WTC11 (cell line): Measurements from ENCODE around the gene TMEM250. TPM values are rescaled to one million over a fixed set of nuclear protein-coding genes. Genes with fewer than 3 reads are reported as not detected.

Source experiments
- ATAC-seq: fragments of 200-7000 bp; cut with Tn5 transposase; 2 replicates; pipeline ENCODE4 v1.10.0; 2021; ENCODE audit warnings: mild to moderate bottlenecking, moderate library complexity
- CTCF ChIA-PET: fragments of 300-600 bp; sonication (Branson Sonifier 250); formaldehyde crosslinking; loops from one replicate; lab custom pipeline; 2021; ENCODE audit warnings: antibody characterized with exemption; lab: Charles Lee
- POLR2A ChIA-PET: fragments of 350-600 bp; sonication (Branson Sonifier 250); formaldehyde crosslinking; loops from one replicate; lab custom pipeline; 2021; ENCODE audit warnings: antibody characterized with exemption; lab: Charles Lee
- DNase-seq: peaks from one replicate; pipeline ENCODE4 v3.0.0; 2021; ENCODE audit warnings: low spot score
- H3K27ac Mint-ChIP-seq: 2 replicates; pipeline ENCODE4 v1.8.0; 2021; ENCODE audit warnings: mixed read lengths
- H3K27me3 Mint-ChIP-seq: 2 replicates; pipeline ENCODE4 v1.8.0; 2021; ENCODE audit warnings: low read depth, mild to moderate bottlenecking, moderate library complexity, mixed read lengths
- H3K36me3 Mint-ChIP-seq: 2 replicates; pipeline ENCODE4 v1.8.0; 2021; ENCODE audit warnings: mixed read lengths
- H3K4me1 Mint-ChIP-seq: 2 replicates; pipeline ENCODE4 v1.8.0; 2022; ENCODE audit warnings: mixed read lengths
- H3K4me3 Mint-ChIP-seq: 2 replicates; pipeline ENCODE4 v1.8.0; 2021; ENCODE audit warnings: mild to moderate bottlenecking, moderate library complexity, mixed read lengths
- H3K9me3 Mint-ChIP-seq: 2 replicates; pipeline ENCODE4 v1.8.0; 2021; ENCODE audit warnings: mixed read lengths
- AFF4 ChIP-seq: sonication (generic); formaldehyde crosslinking; IDR thresholded peaks from 2 replicates; pipeline ENCODE4 v1.8.1; 2023; ENCODE audit warnings: mild to moderate bottlenecking, missing genetic modification reagents, borderline replicate concordance
- ESRRA ChIP-seq: sonication (generic); formaldehyde crosslinking; IDR thresholded peaks from 2 replicates; pipeline ENCODE4 v1.8.1; 2022; ENCODE audit warnings: mild to moderate bottlenecking, missing genetic modification reagents, borderline replicate concordance
- GABPB1 ChIP-seq: sonication (generic); formaldehyde crosslinking; IDR thresholded peaks from 2 replicates; pipeline ENCODE4 v1.8.1; 2023; ENCODE audit warnings: mild to moderate bottlenecking, missing genetic modification reagents
- HMGXB4 ChIP-seq: sonication (generic); formaldehyde crosslinking; IDR thresholded peaks from 2 replicates; pipeline ENCODE4 v1.8.1; 2023; ENCODE audit warnings: mild to moderate bottlenecking, moderate library complexity, missing genetic modification reagents
- IRF1 ChIP-seq: sonication (generic); formaldehyde crosslinking; IDR thresholded peaks from 2 replicates; pipeline ENCODE4 v1.8.0; 2023; ENCODE audit warnings: missing genetic modification reagents
- IRF2 ChIP-seq: sonication (generic); formaldehyde crosslinking; IDR thresholded peaks from 2 replicates; pipeline ENCODE4 v1.8.0; 2022; ENCODE audit warnings: low read depth, missing genetic modification reagents, borderline replicate concordance
- MAX ChIP-seq: sonication (generic); formaldehyde crosslinking; IDR thresholded peaks from 2 replicates; pipeline ENCODE4 v1.8.0; 2022; ENCODE audit warnings: mild to moderate bottlenecking, missing genetic modification reagents
- NFYB ChIP-seq: sonication (generic); formaldehyde crosslinking; conservative IDR thresholded peaks from 2 replicates; pipeline ENCODE4 v1.8.0; 2022; ENCODE audit warnings: low read depth, missing genetic modification reagents
- OVOL2 ChIP-seq: fragments of 250-450 bp; sonication (Bioruptor Pico); IDR thresholded peaks from 2 replicates; pipeline ENCODE4 v1.9.0; 2021; ENCODE audit warnings: mild to moderate bottlenecking, borderline replicate concordance
- PRRX2 ChIP-seq: fragments of 250-450 bp; sonication (Bioruptor Pico); IDR thresholded peaks from 2 replicates; pipeline ENCODE4 v1.8.0; 2021; ENCODE audit warnings: mild to moderate bottlenecking
- SMAD3 ChIP-seq: sonication (generic); formaldehyde crosslinking; IDR thresholded peaks from 2 replicates; pipeline ENCODE4 v1.8.0; 2022; ENCODE audit warnings: missing genetic modification reagents, mild to moderate bottlenecking, borderline replicate concordance
- SP1 ChIP-seq: sonication (generic); formaldehyde crosslinking; conservative IDR thresholded peaks from 2 replicates; pipeline ENCODE4 v1.8.1; 2022; ENCODE audit warnings: missing genetic modification reagents
- TEAD1 ChIP-seq: sonication (generic); formaldehyde crosslinking; IDR thresholded peaks from 2 replicates; pipeline ENCODE4 v1.8.0; 2022; ENCODE audit warnings: mild to moderate bottlenecking, missing genetic modification reagents
- USF1 ChIP-seq: sonication (generic); formaldehyde crosslinking; IDR thresholded peaks from 2 replicates; pipeline ENCODE4 v1.8.0; 2022; ENCODE audit warnings: mild to moderate bottlenecking, missing genetic modification reagents
- ZBTB43 ChIP-seq: sonication (generic); formaldehyde crosslinking; IDR thresholded peaks from 2 replicates; pipeline ENCODE4 v1.8.1; 2023; ENCODE audit warnings: mild to moderate bottlenecking, missing genetic modification reagents
- ZMAT4 ChIP-seq: fragments of 250-450 bp; sonication (Bioruptor Pico); IDR thresholded peaks from 2 replicates; pipeline ENCODE4 v1.9.0; 2021; ENCODE audit warnings: mild to moderate bottlenecking
- ZNF121 ChIP-seq: sonication (generic); formaldehyde crosslinking; IDR thresholded peaks from 2 replicates; pipeline ENCODE4 v1.8.0; 2023; ENCODE audit warnings: missing genetic modification reagents
- ZNF219 ChIP-seq: sonication (generic); formaldehyde crosslinking; IDR thresholded peaks from 2 replicates; pipeline ENCODE4 v1.8.0; 2023; ENCODE audit warnings: missing genetic modification reagents, mild to moderate bottlenecking, borderline replicate concordance
- ZNF263 ChIP-seq: sonication (generic); formaldehyde crosslinking; IDR thresholded peaks from 2 replicates; pipeline ENCODE4 v1.8.1; 2022; ENCODE audit warnings: low read depth, mild to moderate bottlenecking, moderate library complexity, missing genetic modification reagents
- ZNF317 ChIP-seq: sonication (generic); formaldehyde crosslinking; IDR thresholded peaks from 2 replicates; pipeline ENCODE4 v1.8.1; 2023; ENCODE audit warnings: low read depth, mild to moderate bottlenecking, moderate library complexity, missing genetic modification reagents, borderline replicate concordance
- total RNA-seq: library from RNA; stranded (reverse); gene quantifications from 3 replicates; pipeline ENCODE4 v1.2.3, GENCODE V29; 2021

The TMEM250 gene
- total RNA-seq, 1 experiment from 2014 or later: 39.4 TPM

- Mint-ChIP-seq H3K4me3 (no peak overlapping the region), H3K36me3 (no peaks in the 10 kb centered on the region), H3K9me3 (no peaks in the 10 kb centered on the region), H3K27me3 (no peaks in the 10 kb centered on the region), H3K27ac (no peak overlapping the region), H3K4me1 (peaks cover 12% of the 10 kb centered on the region)
- ATAC-seq (no peak), DNase-seq (peak; percentile 7)
- TF ChIP-seq GABPB1 (CRISPR knock-in tag): no peak
- TF ChIP-seq SMAD3: no peak
- no peak for TF ChIP-seq PRRX2 (CRISPR knock-in tag)
- no peak for TF ChIP-seq HMGXB4 (CRISPR knock-in tag)
- TF ChIP-seq ZMAT4 (CRISPR knock-in tag): no peak
- TF ChIP-seq SP1: no peak
- no peak for TF ChIP-seq IRF1 (CRISPR knock-in tag)
- no peak for TF ChIP-seq MAX (CRISPR knock-in tag)
- no peak for TF ChIP-seq NFYB (CRISPR knock-in tag)
- no peak for TF ChIP-seq USF1
- TF ChIP-seq ZNF263 (CRISPR knock-in tag): no peak
- TF ChIP-seq TEAD1 (CRISPR knock-in tag): no peak
- no peak for TF ChIP-seq OVOL2 (CRISPR knock-in tag)
- CTCF ChIA-PET: interaction anchor here (0.5 to 2.5 kb wide), 14 partner anchors 8 to 659 kb away, joined by 3 to 13 read pairs (median 4); no protein-coding TSS in a partner anchor
- POLR2A ChIA-PET: interaction anchor here (1.1 kb wide), 1 partner anchor 180 kb away, joined by 3 read pairs; the partner anchor contains the start of gene UBAC1
Observed at GRCh38 chr9:136140966-136141365, 22.3 kb upstream of the TMEM250 start.

GRCh38 chr9:136140046-136140445, 21.4 kb upstream of the TMEM250 start:
- POLR2A ChIA-PET: no interaction called here
- ATAC-seq: no peak
- no peak overlapping the region for H3K4me3 Mint-ChIP-seq
- no peak for TF ChIP-seq ZBTB43 (CRISPR knock-in tag)
- no peak for TF ChIP-seq GABPB1 (CRISPR knock-in tag)
- no peak for TF ChIP-seq IRF2
- TF ChIP-seq ESRRA (CRISPR knock-in tag): no peak
- TF ChIP-seq ZNF219 (CRISPR knock-in tag): no peak
- TF ChIP-seq ZNF121 (CRISPR knock-in tag): no peak
- TF ChIP-seq ZNF317 (CRISPR knock-in tag): no peak
- TF ChIP-seq AFF4: no peak
- TF ChIP-seq, all 79 proteins: peak for 0
- CTCF ChIA-PET: interaction anchor here (1.9 to 2.5 kb wide), 2 partner anchors 18 to 173 kb away, joined by 13 to 17 read pairs; no protein-coding TSS in a partner anchor
- H3K27me3 Mint-ChIP-seq: no peaks in the 10 kb centered on the region
- no peak overlapping the region for H3K27ac Mint-ChIP-seq
- no peaks in the 10 kb centered on the region for H3K36me3 Mint-ChIP-seq
- no peaks in the 10 kb centered on the region for H3K9me3 Mint-ChIP-seq
- no peak for DNase-seq
- H3K4me1 Mint-ChIP-seq: peaks cover 12% of the 10 kb centered on the region
